WERI-Rb-1 (cell line): Measurements from ENCODE around the gene ARL8A.

Source experiments
- DNase-seq: peaks from one replicate; pipeline ENCODE4 v3.0.0-alpha.2; 2020
- H3K27ac ChIP-seq: fragments of 250-450 bp; sonication (Bioruptor Pico); 2 replicates; pipeline ENCODE4 v1.5.1; 2020; ENCODE audit warnings: mild to moderate bottlenecking, moderate library complexity
- H3K27me3 ChIP-seq: fragments of 250-450 bp; sonication (Bioruptor Pico); 2 replicates; pipeline ENCODE4 v1.5.1; 2021; ENCODE audit warnings: mild to moderate bottlenecking, low read depth, moderate library complexity; ENCODE audit not compliant: insufficient read depth, severe bottlenecking
- H3K36me3 ChIP-seq: fragments of 250-450 bp; sonication (Bioruptor Pico); 2 replicates; pipeline ENCODE4 v1.5.1; 2020; ENCODE audit warnings: mild to moderate bottlenecking, moderate library complexity
- H3K4me3 ChIP-seq: 2 replicates; pipeline ENCODE4 v1.5.1; 2011; ENCODE audit warnings: low read depth, mild to moderate bottlenecking, control low read depth, low read length
- H3K9me3 ChIP-seq: fragments of 250-450 bp; sonication (Bioruptor Pico); 2 replicates; pipeline ENCODE4 v1.5.1; 2021; ENCODE audit warnings: mild to moderate bottlenecking, moderate library complexity; ENCODE audit not compliant: severe bottlenecking
- TF ChIP-seq, protein P1 (sequence below): IDR thresholded peaks from 2 replicates; pipeline ENCODE4 v1.5.1; 2011; ENCODE audit warnings: low read depth, mild to moderate bottlenecking, control low read depth, inconsistent platforms, low read length

ARL8A gene

DNA sequence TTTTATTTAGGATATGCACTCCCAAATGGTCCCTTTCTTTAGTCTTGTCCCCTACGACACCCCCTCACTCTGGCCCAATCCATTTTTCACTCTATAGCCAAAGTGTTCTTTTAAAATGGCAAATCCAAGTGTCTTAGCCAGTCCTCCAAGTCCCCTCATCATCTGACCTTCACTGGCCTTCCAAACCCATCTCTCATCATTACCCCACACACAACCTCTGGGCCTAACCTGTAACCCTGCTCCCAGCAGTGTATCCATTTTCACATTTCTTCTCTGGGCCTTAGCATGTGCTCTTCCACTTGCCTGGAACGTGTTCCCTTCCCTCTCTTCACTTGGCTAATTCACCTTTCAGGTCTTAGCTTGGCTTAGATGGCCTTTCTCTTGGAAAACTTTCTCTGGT is 6.5 kb upstream of the ARL8A start:
- no peak for DNase-seq
- Histone ChIP-seq H3K27me3 (no peaks in the 10 kb centered on the region), H3K36me3 (no peaks in the 10 kb centered on the region), H3K27ac (no peak overlapping the region), H3K9me3 (no peaks in the 10 kb centered on the region), H3K4me3 (no peak overlapping the region)
- TF ChIP-seq, protein P1, sequence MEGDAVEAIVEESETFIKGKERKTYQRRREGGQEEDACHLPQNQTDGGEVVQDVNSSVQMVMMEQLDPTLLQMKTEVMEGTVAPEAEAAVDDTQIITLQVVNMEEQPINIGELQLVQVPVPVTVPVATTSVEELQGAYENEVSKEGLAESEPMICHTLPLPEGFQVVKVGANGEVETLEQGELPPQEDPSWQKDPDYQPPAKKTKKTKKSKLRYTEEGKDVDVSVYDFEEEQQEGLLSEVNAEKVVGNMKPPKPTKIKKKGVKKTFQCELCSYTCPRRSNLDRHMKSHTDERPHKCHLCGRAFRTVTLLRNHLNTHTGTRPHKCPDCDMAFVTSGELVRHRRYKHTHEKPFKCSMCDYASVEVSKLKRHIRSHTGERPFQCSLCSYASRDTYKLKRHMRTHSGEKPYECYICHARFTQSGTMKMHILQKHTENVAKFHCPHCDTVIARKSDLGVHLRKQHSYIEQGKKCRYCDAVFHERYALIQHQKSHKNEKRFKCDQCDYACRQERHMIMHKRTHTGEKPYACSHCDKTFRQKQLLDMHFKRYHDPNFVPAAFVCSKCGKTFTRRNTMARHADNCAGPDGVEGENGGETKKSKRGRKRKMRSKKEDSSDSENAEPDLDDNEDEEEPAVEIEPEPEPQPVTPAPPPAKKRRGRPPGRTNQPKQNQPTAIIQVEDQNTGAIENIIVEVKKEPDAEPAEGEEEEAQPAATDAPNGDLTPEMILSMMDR = no peak

- Histone ChIP-seq H3K36me3 (no peaks in the 10 kb centered on the region), H3K9me3 (no peaks in the 10 kb centered on the region), H3K4me3 (no peak overlapping the region), H3K27me3 (no peaks in the 10 kb centered on the region), H3K27ac (no peak overlapping the region)
- no peak for DNase-seq
- TF ChIP-seq, protein P1 = no peak
These were observed 6.1 kb upstream of the ARL8A start for GRCh38 chr1:202150602-202151001.

DNA sequence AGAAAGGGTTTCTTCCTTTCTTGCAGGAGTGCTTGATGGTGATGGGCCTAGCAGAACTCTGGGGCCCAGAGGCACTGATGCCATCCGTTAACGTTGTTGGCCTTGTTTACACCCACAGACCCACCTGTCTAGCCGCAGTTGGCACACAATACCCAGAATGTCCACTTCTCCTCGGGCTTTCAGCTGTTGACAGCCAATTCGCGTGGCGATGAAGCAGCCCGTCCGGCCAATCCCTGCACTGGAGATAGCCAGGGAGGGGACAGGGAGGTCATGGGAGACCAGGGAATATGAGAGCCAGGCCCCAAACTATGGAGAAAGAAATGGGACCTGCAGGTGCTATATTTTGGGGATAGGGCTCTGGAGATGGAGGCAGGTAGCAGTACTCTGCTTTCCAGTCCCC is 5.7 kb upstream of the ARL8A start:
- TF ChIP-seq, protein P1 = no peak
- DNase-seq = no peak
- Histone ChIP-seq H3K27me3 (no peaks in the 10 kb centered on the region), H3K4me3 (no peak overlapping the region), H3K9me3 (no peaks in the 10 kb centered on the region), H3K27ac (no peak overlapping the region), H3K36me3 (no peaks in the 10 kb centered on the region)

GRCh38 chr1:202149566-202149965 is 5.0 kb upstream of the ARL8A start:
- Histone ChIP-seq H3K4me3 (no peak overlapping the region), H3K36me3 (no peaks in the 10 kb centered on the region), H3K27ac (no peak overlapping the region), H3K27me3 (no peaks in the 10 kb centered on the region), H3K9me3 (no peaks in the 10 kb centered on the region)
- DNase-seq = no peak
- TF ChIP-seq, protein P1 = no peak

DNA sequence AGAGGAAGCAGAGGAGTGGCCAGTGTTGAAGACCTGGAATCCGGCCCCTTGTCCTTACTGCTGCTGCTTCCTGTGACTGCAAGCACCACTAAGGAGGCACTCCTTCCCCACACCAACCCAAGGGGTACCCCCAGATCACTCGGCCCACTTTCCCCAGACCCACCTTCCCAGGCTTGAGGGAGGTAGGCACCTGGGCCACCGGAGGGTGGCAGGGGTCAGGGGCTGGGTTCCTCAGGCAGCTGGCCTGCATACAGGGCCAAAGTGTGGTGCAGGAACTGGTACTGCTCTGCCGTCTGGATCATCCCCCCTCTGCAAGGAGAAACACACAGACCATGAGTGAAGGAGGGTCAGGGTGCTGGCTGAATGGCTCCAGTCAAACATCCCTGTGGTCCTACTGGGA is 3.9 kb upstream of the ARL8A start:
- Histone ChIP-seq H3K27me3 (no peaks in the 10 kb centered on the region), H3K9me3 (no peaks in the 10 kb centered on the region), H3K27ac (no peak overlapping the region), H3K36me3 (no peaks in the 10 kb centered on the region; the same call in 1 of the 2 replicates), H3K4me3 (no peak overlapping the region)
- DNase-seq = no peak
- TF ChIP-seq, protein P1 = no peak

GRCh38 chr1:202146993-202147392 is 2.5 kb upstream of the ARL8A start:
- no peaks in the 10 kb centered on the region for H3K9me3 ChIP-seq
- H3K27me3 ChIP-seq = no peaks in the 10 kb centered on the region
- H3K4me3 ChIP-seq = no peak overlapping the region
- TF ChIP-seq, protein P1 = no peak
- DNase-seq = no peak
- peaks cover 12% of the 10 kb centered on the region for H3K36me3 ChIP-seq
- H3K27ac ChIP-seq = no peak overlapping the region
